IPS-18a (cell line): ENCODE data around the gene ARFGEF3.

Experiments
- H3K27ac ChIP-seq: one replicate; pipeline ENCODE4 v1.5.1; 2013; ENCODE audit warnings: low read length
- H3K27me3 ChIP-seq: one replicate; pipeline ENCODE4 v1.6.1; 2013; ENCODE audit warnings: mild to moderate bottlenecking, low read length; ENCODE audit not compliant: control insufficient read depth, insufficient read depth
- H3K36me3 ChIP-seq: one replicate; pipeline ENCODE4 v1.6.1; 2013; ENCODE audit warnings: low read depth, low read length; ENCODE audit not compliant: control insufficient read depth
- H3K4me1 ChIP-seq: one replicate; pipeline ENCODE4 v1.6.1; 2013; ENCODE audit warnings: low read depth, low read length; ENCODE audit not compliant: control insufficient read depth
- H3K4me3 ChIP-seq: one replicate; pipeline ENCODE4 v1.5.1; 2013; ENCODE audit warnings: low read length
- H3K9ac ChIP-seq: one replicate; pipeline ENCODE4 v1.6.1; 2013; ENCODE audit warnings: mild to moderate bottlenecking, low read length, moderate library complexity
- H3K9me3 ChIP-seq: one replicate; pipeline ENCODE4 v1.6.1; 2013; ENCODE audit warnings: low read depth, low read length; ENCODE audit not compliant: control insufficient read depth

The ARFGEF3 gene

DNA sequence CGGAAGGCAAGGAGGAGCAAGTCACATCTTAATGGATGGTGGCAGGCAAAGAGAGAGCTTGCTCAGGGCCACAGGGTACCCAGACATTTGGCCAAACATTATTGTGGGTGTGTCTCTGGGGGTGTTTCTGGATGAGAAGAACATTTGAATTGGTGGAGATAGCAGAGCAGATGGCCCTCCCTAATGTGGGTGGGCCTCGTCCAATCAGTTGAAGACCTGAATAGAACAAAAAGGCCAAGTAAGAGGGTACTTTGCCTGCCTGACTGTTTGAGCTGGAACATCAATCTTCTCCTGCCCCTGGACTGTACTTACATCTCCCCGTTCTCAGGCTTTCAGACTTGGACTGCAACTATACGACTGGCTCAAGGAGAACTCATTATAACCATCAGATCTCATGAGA lies 160.2 kb downstream of the ARFGEF3 start:
- H3K4me1 ChIP-seq: no peaks in the 10 kb centered on the region
- H3K27ac ChIP-seq: no peak overlapping the region
- no peak overlapping the region for H3K4me3 ChIP-seq
- H3K27me3 ChIP-seq: no peaks in the 10 kb centered on the region
- H3K9me3 ChIP-seq: no peaks in the 10 kb centered on the region
- H3K9ac ChIP-seq: no peak overlapping the region
- H3K36me3 ChIP-seq: peaks cover 4% of the 10 kb centered on the region

- H3K4me1 ChIP-seq: no peaks in the 10 kb centered on the region
- H3K4me3 ChIP-seq: no peak overlapping the region
- peaks cover 4% of the 10 kb centered on the region for H3K36me3 ChIP-seq
- no peaks in the 10 kb centered on the region for H3K9me3 ChIP-seq
- H3K27me3 ChIP-seq: no peaks in the 10 kb centered on the region
- H3K27ac ChIP-seq: no peak overlapping the region
- H3K9ac ChIP-seq: no peak overlapping the region
Observed at GRCh38 chr6:138323821-138324220, 162.1 kb downstream of the ARFGEF3 start.

- Histone ChIP-seq H3K9ac (no peak overlapping the region), H3K4me1 (peaks cover 32% of the 10 kb centered on the region), H3K27me3 (no peaks in the 10 kb centered on the region), H3K9me3 (no peaks in the 10 kb centered on the region), H3K27ac (no peak overlapping the region), H3K4me3 (no peak overlapping the region), H3K36me3 (peaks cover 4% of the 10 kb centered on the region)
Observed at GRCh38 chr6:138328210-138328609, 166.5 kb downstream of the ARFGEF3 start.

GRCh38 chr6:138330763-138331162 lies 169.0 kb downstream of the ARFGEF3 start:
- Histone ChIP-seq H3K4me3 (no peak overlapping the region), H3K36me3 (no peaks in the 10 kb centered on the region), H3K9me3 (no peaks in the 10 kb centered on the region), H3K27ac (no peak overlapping the region), H3K4me1 (peaks cover 32% of the 10 kb centered on the region), H3K9ac (no peak overlapping the region), H3K27me3 (no peaks in the 10 kb centered on the region)

DNA sequence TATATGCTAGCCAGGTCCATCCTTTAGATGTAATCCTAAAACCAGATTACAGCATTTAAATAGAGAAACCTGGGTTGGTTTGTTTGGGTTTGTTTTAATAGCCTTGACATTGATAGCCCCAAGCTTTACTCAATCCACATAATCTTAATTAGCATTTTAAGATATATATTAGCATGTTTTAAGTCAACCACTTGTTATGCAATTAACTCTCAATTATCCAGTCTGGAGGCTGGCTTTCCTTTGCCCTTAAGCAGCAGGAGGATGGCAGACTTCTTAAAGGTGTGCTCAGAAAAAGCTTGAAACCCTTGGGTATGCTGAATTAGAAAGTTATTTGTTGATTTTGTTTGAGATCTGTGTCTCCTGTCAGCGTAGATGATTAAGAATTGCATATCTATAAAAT lies 169.7 kb downstream of the ARFGEF3 start:
- Histone ChIP-seq H3K9ac (no peak overlapping the region), H3K36me3 (no peaks in the 10 kb centered on the region), H3K4me3 (no peak overlapping the region), H3K27ac (no peak overlapping the region), H3K27me3 (no peaks in the 10 kb centered on the region), H3K4me1 (peaks cover 32% of the 10 kb centered on the region), H3K9me3 (no peaks in the 10 kb centered on the region)

- Histone ChIP-seq H3K27me3 (no peaks in the 10 kb centered on the region), H3K27ac (no peak overlapping the region), H3K4me3 (no peak overlapping the region), H3K9me3 (no peaks in the 10 kb centered on the region), H3K9ac (no peak overlapping the region), H3K36me3 (peaks cover 4% of the 10 kb centered on the region), H3K4me1 (peaks cover 32% of the 10 kb centered on the region)
Observed at GRCh38 chr6:138331984-138332383, 170.2 kb downstream of the ARFGEF3 start.

DNA sequence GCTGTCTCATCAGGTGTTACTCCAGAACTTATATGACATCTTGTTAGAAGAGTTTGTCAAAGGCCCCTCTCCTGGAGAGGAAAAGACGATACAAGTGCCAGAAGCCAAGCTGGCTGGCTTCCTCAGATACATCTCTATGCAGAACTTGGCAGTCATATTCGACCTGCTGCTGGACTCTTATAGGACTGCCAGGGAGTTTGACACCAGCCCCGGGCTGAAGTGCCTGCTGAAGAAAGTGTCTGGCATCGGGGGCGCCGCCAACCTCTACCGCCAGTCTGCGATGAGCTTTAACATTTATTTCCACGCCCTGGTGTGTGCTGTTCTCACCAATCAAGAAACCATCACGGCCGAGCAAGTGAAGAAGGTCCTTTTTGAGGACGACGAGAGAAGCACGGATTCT lies 172.3 kb downstream of the ARFGEF3 start:
- Histone ChIP-seq H3K27ac (no peak overlapping the region), H3K4me1 (peaks cover 32% of the 10 kb centered on the region), H3K36me3 (peaks cover 8% of the 10 kb centered on the region), H3K9ac (no peak overlapping the region), H3K9me3 (no peaks in the 10 kb centered on the region), H3K4me3 (no peak overlapping the region), H3K27me3 (no peaks in the 10 kb centered on the region)

DNA sequence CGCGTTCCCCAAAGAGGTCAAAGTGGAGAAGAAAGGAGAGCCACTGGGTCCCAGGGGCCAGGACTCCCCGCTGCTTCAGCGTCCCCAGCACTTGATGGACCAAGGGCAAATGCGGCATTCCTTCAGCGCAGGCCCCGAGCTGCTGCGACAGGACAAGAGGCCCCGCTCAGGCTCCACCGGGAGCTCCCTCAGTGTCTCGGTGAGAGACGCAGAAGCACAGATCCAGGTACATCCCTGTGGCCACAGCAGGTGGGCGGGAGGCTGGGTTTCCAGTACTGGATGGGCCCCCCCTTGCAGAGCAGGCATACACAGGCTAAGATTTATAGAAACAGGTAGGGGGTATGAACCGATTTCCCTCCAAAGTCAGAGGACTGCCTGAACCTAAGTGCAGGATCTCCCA lies 173.2 kb downstream of the ARFGEF3 start:
- Histone ChIP-seq H3K36me3 (peaks cover 8% of the 10 kb centered on the region), H3K4me1 (peaks cover 32% of the 10 kb centered on the region), H3K27me3 (no peaks in the 10 kb centered on the region), H3K9ac (no peak overlapping the region), H3K9me3 (no peaks in the 10 kb centered on the region), H3K4me3 (no peak overlapping the region), H3K27ac (no peak overlapping the region)

GRCh38 chr6:138336221-138336620 lies 174.5 kb downstream of the ARFGEF3 start:
- H3K4me3 ChIP-seq: no peak overlapping the region
- H3K36me3 ChIP-seq: peaks cover 8% of the 10 kb centered on the region
- H3K27me3 ChIP-seq: no peaks in the 10 kb centered on the region
- H3K4me1 ChIP-seq: peaks cover 20% of the 10 kb centered on the region
- no peak overlapping the region for H3K27ac ChIP-seq
- H3K9ac ChIP-seq: no peak overlapping the region
- H3K9me3 ChIP-seq: no peaks in the 10 kb centered on the region

- peaks cover 11% of the 10 kb centered on the region for H3K4me1 ChIP-seq
- no peak overlapping the region for H3K27ac ChIP-seq
- H3K27me3 ChIP-seq: no peaks in the 10 kb centered on the region
- no peaks in the 10 kb centered on the region for H3K9me3 ChIP-seq
- H3K9ac ChIP-seq: no peak overlapping the region
- no peak overlapping the region for H3K4me3 ChIP-seq
- H3K36me3 ChIP-seq: peaks cover 8% of the 10 kb centered on the region
Observed at GRCh38 chr6:138337076-138337475, 175.3 kb downstream of the ARFGEF3 start.

GRCh38 chr6:138339024-138339423 lies 177.3 kb downstream of the ARFGEF3 start:
- Histone ChIP-seq H3K4me1 (no peaks in the 10 kb centered on the region), H3K9me3 (no peaks in the 10 kb centered on the region), H3K36me3 (peaks cover 8% of the 10 kb centered on the region), H3K4me3 (no peak overlapping the region), H3K27me3 (no peaks in the 10 kb centered on the region), H3K9ac (no peak overlapping the region), H3K27ac (no peak overlapping the region)

DNA sequence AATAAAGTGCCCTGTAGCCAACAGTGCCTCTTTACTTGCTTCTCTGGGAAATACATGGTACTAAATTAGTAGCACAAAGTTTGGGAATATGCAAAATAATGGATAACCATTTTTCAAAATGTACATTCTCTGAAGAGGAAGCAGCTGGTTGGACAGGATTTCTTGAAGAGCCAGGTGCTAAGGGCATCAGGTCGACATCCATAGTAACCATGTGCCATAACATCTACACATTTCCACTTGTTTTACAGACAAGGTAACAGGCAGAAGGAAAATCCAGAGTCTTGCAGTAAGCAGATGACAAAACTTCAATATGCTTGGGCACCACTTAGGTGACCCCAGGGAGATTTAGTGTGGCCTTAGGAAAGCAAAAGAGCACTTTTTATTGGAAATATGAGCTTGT lies 179.4 kb downstream of the ARFGEF3 start:
- H3K9me3 ChIP-seq: no peaks in the 10 kb centered on the region

More for the DNA sequence above, 179.4 kb downstream of the ARFGEF3 start:
- no peak overlapping the region for H3K4me3 ChIP-seq
- peaks cover 8% of the 10 kb centered on the region for H3K36me3 ChIP-seq
- no peak overlapping the region for H3K27ac ChIP-seq
- H3K9ac ChIP-seq: no peak overlapping the region
- peaks cover 6% of the 10 kb centered on the region for H3K4me1 ChIP-seq
- no peaks in the 10 kb centered on the region for H3K27me3 ChIP-seq
